Measurements from ENCODE around the gene DNA2.

GRCh38 chr10:68471063-68471585, 649 bp downstream of the DNA2 start:
- TF ChIP-seq MAX (IDR thresholded peaks at IDR 0.05) (no peak), CTCF (IDR thresholded peaks at IDR 0.05 in 2 of 3, conservative IDR thresholded peaks at IDR 0.05 in 1 of 3; ENCODE audit: borderline replicate concordance in 1 of 3, insufficient read depth in 1 of 3, low read depth in 2 of 3, low read length in 2 of 3) (no peak), TCF7L2 (IDR thresholded peaks at IDR 0.05; ENCODE audit: borderline replicate concordance, extremely low read depth, insufficient read depth, insufficient read length) (no peak), YY1 (IDR thresholded peaks at IDR 0.05; ENCODE audit: extremely low read depth, insufficient replicate concordance, low read depth, low read length) (no peak)

All from HCT116 (cell line).